OCI-LY7 (cell line): ENCODE data around the gene EPB41L4A.

ENCODE experiments used
- EZH2phosphoT487 ChIP-seq: fragments of 200-600 bp; sonication (generic); IDR thresholded peaks from 2 replicates; pipeline ENCODE4 v1.6.1; 2018; ENCODE audit warnings: low read depth, borderline replicate concordance, mild to moderate bottlenecking, mixed run types, antibody characterized with exemption, low read length, moderate library complexity, mixed read lengths
- TF ChIP-seq, protein P1 (sequence below): fragments of 200-600 bp; sonication (generic); conservative IDR thresholded peaks from 2 replicates; pipeline ENCODE4 v1.5.1; 2014; ENCODE audit warnings: mild to moderate bottlenecking, antibody characterized with exemption, low read length, moderate library complexity, mixed read lengths

DNA sequence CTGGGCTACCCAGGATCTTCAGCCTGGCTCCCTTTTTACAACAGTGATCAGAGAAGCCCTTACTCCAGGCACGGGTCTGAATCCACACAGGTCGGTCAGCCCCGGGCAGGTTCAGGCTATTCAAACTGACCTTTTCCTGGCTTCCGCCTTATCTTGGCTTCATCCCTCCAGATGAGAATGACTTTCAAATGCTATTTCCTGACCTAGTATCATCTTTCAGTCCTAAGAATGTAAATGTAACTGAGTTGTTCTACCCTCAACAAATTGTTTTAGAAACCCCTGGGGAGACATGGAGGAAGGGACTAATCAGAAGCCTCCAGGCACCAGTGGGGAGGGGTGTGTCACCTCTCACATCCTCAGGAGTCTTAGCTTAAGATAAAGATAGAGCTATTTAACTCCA lies 213.2 kb downstream of the EPB41L4A start:
- TF ChIP-seq, protein P1, sequence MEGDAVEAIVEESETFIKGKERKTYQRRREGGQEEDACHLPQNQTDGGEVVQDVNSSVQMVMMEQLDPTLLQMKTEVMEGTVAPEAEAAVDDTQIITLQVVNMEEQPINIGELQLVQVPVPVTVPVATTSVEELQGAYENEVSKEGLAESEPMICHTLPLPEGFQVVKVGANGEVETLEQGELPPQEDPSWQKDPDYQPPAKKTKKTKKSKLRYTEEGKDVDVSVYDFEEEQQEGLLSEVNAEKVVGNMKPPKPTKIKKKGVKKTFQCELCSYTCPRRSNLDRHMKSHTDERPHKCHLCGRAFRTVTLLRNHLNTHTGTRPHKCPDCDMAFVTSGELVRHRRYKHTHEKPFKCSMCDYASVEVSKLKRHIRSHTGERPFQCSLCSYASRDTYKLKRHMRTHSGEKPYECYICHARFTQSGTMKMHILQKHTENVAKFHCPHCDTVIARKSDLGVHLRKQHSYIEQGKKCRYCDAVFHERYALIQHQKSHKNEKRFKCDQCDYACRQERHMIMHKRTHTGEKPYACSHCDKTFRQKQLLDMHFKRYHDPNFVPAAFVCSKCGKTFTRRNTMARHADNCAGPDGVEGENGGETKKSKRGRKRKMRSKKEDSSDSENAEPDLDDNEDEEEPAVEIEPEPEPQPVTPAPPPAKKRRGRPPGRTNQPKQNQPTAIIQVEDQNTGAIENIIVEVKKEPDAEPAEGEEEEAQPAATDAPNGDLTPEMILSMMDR, result no peak
- TF ChIP-seq EZH2phosphoT487, result no peak
